GM21367 (cell line): ENCODE data around the gene CDH4.

Experiments
- ATAC-seq: cut with Tn5 transposase; IDR thresholded peaks from one replicate; pipeline ENCODE4 v1.9.1; 2021; ENCODE audit not compliant: unreplicated experiment

CDH4 gene

DNA sequence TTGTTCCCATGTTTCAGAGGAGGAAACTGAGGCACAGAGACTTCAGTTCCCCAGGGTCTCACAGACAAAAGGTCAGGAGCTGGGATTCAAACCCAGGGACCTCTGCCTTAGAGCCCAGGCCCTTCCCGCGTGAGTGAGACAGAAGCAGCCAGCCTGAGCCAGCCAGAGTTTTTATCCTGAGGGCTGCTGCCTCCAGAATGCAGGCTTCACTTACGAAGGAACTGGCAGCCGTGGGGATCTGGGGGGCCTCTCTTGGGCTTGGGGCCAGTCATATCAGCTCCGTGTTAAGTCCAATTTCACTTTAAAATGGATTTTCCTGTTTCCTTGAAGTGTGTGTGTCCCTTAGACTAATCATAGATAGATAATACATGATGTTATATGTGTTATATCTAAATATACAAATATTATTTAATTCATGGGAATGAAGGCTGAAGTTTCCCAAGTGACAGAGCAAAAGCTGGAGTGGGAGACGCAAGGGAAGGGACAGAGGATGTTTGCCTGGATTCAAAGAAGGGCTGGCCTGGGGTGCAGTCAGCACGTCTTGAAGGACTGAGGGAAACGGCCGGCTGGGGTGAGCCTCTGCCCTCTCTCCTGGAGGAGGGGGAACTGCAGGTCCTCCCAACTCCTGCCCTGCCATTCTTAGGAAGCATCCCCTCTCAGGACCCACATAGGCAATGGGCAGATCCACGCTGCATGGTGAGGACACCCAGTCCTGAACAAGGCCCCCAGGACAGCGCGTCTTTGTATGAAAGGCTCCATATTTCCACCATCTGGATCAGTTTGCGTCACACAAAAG, 320.1 kb downstream of the CDH4 start:
- no peak for ATAC-seq

GRCh38 chr20:61572789-61573188, 320.7 kb downstream of the CDH4 start:
- ATAC-seq = no peak

- ATAC-seq = no peak
Measured at GRCh38 chr20:61573415-61574305, 321.6 kb downstream of the CDH4 start.

GRCh38 chr20:61575151-61575937, 323.3 kb downstream of the CDH4 start:
- no peak for ATAC-seq

- ATAC-seq = no peak
Measured at GRCh38 chr20:61576372-61576771, 324.3 kb downstream of the CDH4 start.

GRCh38 chr20:61577065-61577464, 325.0 kb downstream of the CDH4 start:
- ATAC-seq = no peak

- ATAC-seq = no peak
Measured at GRCh38 chr20:61579908-61580307, 327.8 kb downstream of the CDH4 start.

GRCh38 chr20:61580958-61581824, 329.1 kb downstream of the CDH4 start:
- ATAC-seq = no peak

- ATAC-seq = no peak
Measured at GRCh38 chr20:61581825-61582188, 329.7 kb downstream of the CDH4 start.

DNA sequence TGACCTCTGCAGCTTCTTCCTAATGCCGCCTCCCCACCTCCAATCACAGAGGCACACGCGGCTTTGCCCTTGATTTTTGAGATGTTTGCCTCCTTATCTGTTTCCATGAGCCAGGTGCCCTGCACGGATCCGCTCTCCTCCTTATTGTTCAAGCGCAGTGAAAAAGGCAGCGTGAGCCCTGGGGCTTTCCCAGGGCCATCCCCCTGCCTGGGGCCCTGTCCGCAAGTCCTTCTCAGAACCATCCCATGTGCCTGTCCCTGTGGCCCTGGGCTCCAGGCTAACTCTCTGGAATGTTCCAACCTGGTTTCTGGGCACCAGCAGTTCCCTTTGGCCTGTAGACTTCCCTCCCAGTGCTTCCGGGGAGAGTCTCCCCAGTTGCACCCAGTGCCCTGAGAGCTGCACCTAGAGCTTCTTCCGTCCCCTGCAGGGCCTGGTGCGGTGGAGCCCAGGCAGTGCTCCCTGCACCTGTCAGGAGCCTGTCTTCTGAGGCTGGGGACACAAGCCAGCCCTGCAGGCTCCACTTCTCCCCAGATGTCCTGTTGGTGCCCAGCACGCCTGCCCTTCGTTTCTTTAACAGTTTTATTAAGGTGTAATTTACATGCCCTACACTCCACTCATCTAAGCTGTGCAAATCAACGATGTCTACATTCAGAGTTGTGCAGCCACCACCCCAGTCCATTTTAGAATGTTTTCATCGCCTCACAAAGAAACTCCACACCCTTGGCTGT, 330.3 kb downstream of the CDH4 start:
- no peak for ATAC-seq

GRCh38 chr20:61583356-61583755, 331.3 kb downstream of the CDH4 start:
- no peak for ATAC-seq

DNA sequence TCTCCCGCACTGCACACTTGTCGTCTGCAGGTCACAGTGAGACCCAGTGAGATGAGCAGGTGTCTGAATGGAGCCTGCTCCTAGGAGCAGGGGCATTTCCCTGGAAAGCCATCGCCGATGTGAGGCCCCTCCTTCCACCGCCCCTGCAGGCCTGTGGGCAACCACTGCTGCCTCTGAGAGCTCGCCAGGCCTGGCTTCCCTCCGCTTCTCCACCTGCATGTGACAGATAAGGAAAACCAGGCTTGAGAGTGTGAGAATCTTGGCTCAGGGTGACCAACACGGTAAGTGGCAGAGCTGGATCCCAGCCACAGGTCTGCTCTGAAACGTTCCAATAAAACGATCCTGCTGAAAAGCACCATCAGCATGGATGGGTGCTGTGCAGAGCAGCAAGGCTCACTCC, 332.8 kb downstream of the CDH4 start:
- no peak for ATAC-seq

DNA sequence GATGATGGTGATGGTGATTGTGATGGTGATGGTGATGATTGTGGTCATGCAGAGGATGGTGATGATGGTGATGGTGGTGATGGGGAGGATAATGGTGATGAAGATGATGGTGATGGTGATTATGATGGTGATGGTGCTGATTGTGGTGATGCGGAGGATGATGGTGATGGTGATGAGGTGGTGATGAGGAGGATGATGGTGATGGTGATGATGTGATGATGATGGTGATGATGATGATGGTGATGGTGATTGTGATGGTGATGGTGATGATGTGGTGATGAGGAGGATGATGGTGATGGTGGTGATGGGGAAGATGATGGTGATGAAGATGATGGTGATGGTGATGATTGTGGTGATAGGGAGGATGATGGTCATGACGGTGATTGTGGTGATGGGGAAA, 333.7 kb downstream of the CDH4 start:
- ATAC-seq = no peak

- ATAC-seq = no peak
Measured at GRCh38 chr20:61587036-61587435, 335.0 kb downstream of the CDH4 start.

- no peak for ATAC-seq
Measured at GRCh38 chr20:61587681-61588289, 335.7 kb downstream of the CDH4 start.

- ATAC-seq = no peak
Measured at GRCh38 chr20:61588411-61589385, 336.6 kb downstream of the CDH4 start.

GRCh38 chr20:61590236-61590635, 338.2 kb downstream of the CDH4 start:
- ATAC-seq = no peak

DNA sequence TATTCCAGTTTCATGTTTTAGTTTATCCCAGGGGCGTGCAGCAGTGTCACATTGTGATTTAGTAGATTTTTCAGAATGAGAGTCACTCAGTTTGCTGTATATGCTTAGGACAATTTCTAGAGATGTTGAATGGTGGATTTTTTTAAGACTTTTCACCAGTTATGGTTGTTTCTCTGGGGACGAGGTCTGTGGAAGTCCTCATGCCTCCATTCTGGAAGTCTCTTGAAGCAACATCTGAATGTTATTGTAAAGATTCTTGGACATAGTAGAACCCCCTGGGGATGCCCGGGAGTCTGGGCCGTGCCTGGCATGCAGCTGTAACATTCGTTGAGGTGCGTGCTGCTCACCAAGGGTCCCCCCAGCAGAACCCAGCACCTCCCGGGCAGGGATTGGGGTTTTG, 341.5 kb downstream of the CDH4 start:
- no peak for ATAC-seq
